ENCODE measurements around the gene NIT2. TPM values are rescaled to one million over a fixed set of nuclear protein-coding genes. Genes with fewer than 3 reads are reported as not detected.

The NIT2 gene
- total RNA-seq, 3 donors from 2014 or later: 27.0 to 35.9 (median 28.2) TPM

- Histone ChIP-seq H3K36me3 (ENCODE audit: low read depth) (no peaks in the 10 kb centered on the region), H3K9me3 (no peaks in the 10 kb centered on the region), H3K4me3 (no peak overlapping the region), H3K4me1 (ENCODE audit: low read depth) (peaks cover 42% of the 10 kb centered on the region)
- TF ChIP-seq CTCF (IDR thresholded peaks at IDR 0.05): no peak
- DNase-seq: peak in 2 of 3 donors; percentile 30 to 49
- no peak for ATAC-seq
- intact Hi-C loops (cut with DNase I, micrococcal nuclease): no loop called here
Observed at GRCh38 chr3:100399341-100400071, 64.9 kb downstream of the NIT2 start.

GRCh38 chr3:100400419-100400779 lies 65.8 kb downstream of the NIT2 start:
- no peaks in the 10 kb centered on the region for H3K9me3 ChIP-seq
- ATAC-seq (peak; percentile 14), DNase-seq (peak in 1 of 3 donors; percentile 24)
- H3K4me1 ChIP-seq (ENCODE audit: low read depth): peaks cover 39% of the 10 kb centered on the region
- no peaks in the 10 kb centered on the region for H3K36me3 ChIP-seq (ENCODE audit: low read depth)
- H3K4me3 ChIP-seq: peak overlapping the region; percentile 82
- intact Hi-C loops (cut with DNase I, micrococcal nuclease): no loop called here
- TF ChIP-seq CTCF (IDR thresholded peaks at IDR 0.05): no peak

- TF ChIP-seq CTCF (IDR thresholded peaks at IDR 0.05): no peak
- DNase-seq (peak; percentile 97 to 100 (median 98)), ATAC-seq (peak; percentile 97)
- Histone ChIP-seq H3K9me3 (no peaks in the 10 kb centered on the region), H3K4me1 (ENCODE audit: low read depth) (peaks cover 36% of the 10 kb centered on the region), H3K4me3 (peak within 1 kb of the TSS; percentile 82), H3K36me3 (ENCODE audit: low read depth) (no peaks in the 10 kb centered on the region)
- intact Hi-C loops (cut with DNase I, micrococcal nuclease): no loop called here
Observed at GRCh38 chr3:100400780-100401673, 66.5 kb downstream of the NIT2 start, which contains the start of the genes LNP1 and TOMM70. LNP1 (plus strand) TSS chr3:100401539; CDS start chr3:100429730, 28,191 bp downstream. TOMM70 (minus strand) TSS chr3:100401089; CDS start chr3:100400949, 140 bp downstream.

- intact Hi-C loops (cut with DNase I, micrococcal nuclease): no loop called here
- TF ChIP-seq CTCF (IDR thresholded peaks at IDR 0.05): no peak
- DNase-seq (peak; percentile 53 to 60 (median 59)), ATAC-seq (peak; percentile 5)
- no peaks in the 10 kb centered on the region for H3K36me3 ChIP-seq (ENCODE audit: low read depth)
- peak overlapping the region; percentile 82 for H3K4me3 ChIP-seq
- H3K4me1 ChIP-seq (ENCODE audit: low read depth): peaks cover 32% of the 10 kb centered on the region
- H3K9me3 ChIP-seq: no peaks in the 10 kb centered on the region
Observed at GRCh38 chr3:100401674-100402041, 67.1 kb downstream of the NIT2 start.

GRCh38 chr3:100402256-100402655 lies 67.7 kb downstream of the NIT2 start:
- intact Hi-C loops (cut with DNase I, micrococcal nuclease): no loop called here
- H3K36me3 ChIP-seq (ENCODE audit: low read depth): no peaks in the 10 kb centered on the region
- peaks cover 32% of the 10 kb centered on the region for H3K4me1 ChIP-seq (ENCODE audit: low read depth)
- no peak for TF ChIP-seq CTCF (IDR thresholded peaks at IDR 0.05)
- H3K4me3 ChIP-seq: no peak overlapping the region
- DNase-seq (no peak), ATAC-seq (no peak)
- peaks cover 3% of the 10 kb centered on the region for H3K9me3 ChIP-seq
